PC-9 (cell line): ENCODE results near the gene GALNT1. TPM values are rescaled to one million over a fixed set of nuclear protein-coding genes. Genes with fewer than 3 reads are reported as not detected.

Source experiments
- BruUV-seq: library from RNA; stranded (reverse); fragments of 400-500 nt; replicated peaks from 2 replicates; lab custom pipeline; 2021; lab: Mats Ljungman, UMichigan
- CTCF ChIA-PET: fragments of 300-600 bp; sonication (Branson Sonifier 250); formaldehyde crosslinking; loops from one replicate; lab custom pipeline; 2022; ENCODE audit warnings: antibody characterized with exemption; lab: Charles Lee
- POLR2A ChIA-PET: fragments of 300-600 bp; sonication (Branson Sonifier 250); formaldehyde crosslinking; loops from one replicate; lab custom pipeline; 2022; ENCODE audit warnings: antibody characterized with exemption; ENCODE audit not compliant: unreplicated experiment; lab: Charles Lee
- DNase-seq, 2 experiments: peaks; one replicate each; pipeline versions ENCODE4 v3.0.0 to v3.0.0-alpha.2; 2015 to 2022; ENCODE audit warnings: mixed read lengths in 1 of 2
- H2AFZ ChIP-seq: fragments of 200-600 bp; sonication (generic); 2 replicates; pipeline ENCODE4 v1.8.1; 2017; ENCODE audit warnings: antibody characterized with exemption
- H3F3A ChIP-seq: fragments of 200-600 bp; sonication (generic); 2 replicates; pipeline ENCODE4 v1.8.1; 2017; ENCODE audit warnings: antibody characterized with exemption, mild to moderate bottlenecking, low read depth; ENCODE audit not compliant: insufficient read depth
- H3K27ac ChIP-seq: fragments of 200-600 bp; sonication (generic); 2 replicates; pipeline ENCODE4 v1.6.1; 2016; ENCODE audit warnings: mixed run types
- H3K27me3 ChIP-seq: fragments of 200-600 bp; sonication (generic); 2 replicates; pipeline ENCODE4 v1.6.1; 2016; ENCODE audit warnings: low read depth, mixed run types; ENCODE audit not compliant: insufficient read depth
- H3K36me3 ChIP-seq: fragments of 200-600 bp; sonication (generic); 2 replicates; pipeline ENCODE4 v1.6.1; 2016; ENCODE audit warnings: low read depth, mixed run types
- H3K4me1 ChIP-seq: fragments of 200-600 bp; sonication (generic); replicated peaks from 2 replicates; pipeline ENCODE4 v1.6.1; 2016; ENCODE audit warnings: mixed run types; ENCODE audit not compliant: insufficient read depth
- H3K4me2 ChIP-seq: fragments of 200-600 bp; sonication (generic); 2 replicates; pipeline ENCODE4 v1.6.1; 2017; ENCODE audit warnings: mixed run types
- H3K4me3 ChIP-seq: fragments of 200-600 bp; sonication (generic); 2 replicates; pipeline ENCODE4 v1.6.1; 2016; ENCODE audit warnings: mixed run types
- H3K79me2 ChIP-seq: fragments of 200-600 bp; sonication (generic); 2 replicates; pipeline ENCODE4 v1.6.1; 2017; ENCODE audit warnings: low read depth, mixed run types
- H3K9me2 ChIP-seq: fragments of 200-600 bp; sonication (generic); 2 replicates; pipeline ENCODE4 v1.8.1; 2017; ENCODE audit warnings: mild to moderate bottlenecking; ENCODE audit not compliant: insufficient read depth
- H3K9me3 ChIP-seq: fragments of 200-600 bp; sonication (generic); 2 replicates; pipeline ENCODE4 v1.8.1; 2016; ENCODE audit warnings: low read depth; ENCODE audit not compliant: insufficient read depth
- H4K20me1 ChIP-seq: fragments of 200-600 bp; sonication (generic); 2 replicates; pipeline ENCODE4 v1.8.1; 2017; ENCODE audit not compliant: insufficient read depth
- CTCF ChIP-seq: fragments of 200-600 bp; sonication (generic); conservative IDR thresholded peaks from 2 replicates; pipeline ENCODE4 v1.6.1; 2017; ENCODE audit warnings: mixed run types, antibody characterized with exemption, mild to moderate bottlenecking, moderate library complexity
- EZH2 ChIP-seq: fragments of 200-600 bp; sonication (generic); IDR thresholded peaks from 2 replicates; pipeline ENCODE4 v1.8.0; 2017; ENCODE audit warnings: antibody characterized with exemption, low read depth
- intact Hi-C: fragments of 100-400 bp; cut with micrococcal nuclease; formaldehyde crosslinking; loops from one replicate; pipeline ENCODE4 v1.10.0; 2022; ENCODE audit not compliant: unreplicated experiment
- total RNA-seq: library from RNA; stranded (reverse); gene quantifications from 2 replicates; pipeline ENCODE4 v1.2.3, GENCODE V29; 2021

The GALNT1 gene
- total RNA-seq, 1 experiment from 2014 or later, result 88.9 TPM

GRCh38 chr18:35639296-35639695, 57.8 kb downstream of the GALNT1 start:
- H3K36me3 ChIP-seq, result no peaks in the 10 kb centered on the region; the same call in 1 of the 2 replicates
- H3K4me2 ChIP-seq, result no peak overlapping the region
- TF ChIP-seq EZH2, result no peak
- TF ChIP-seq CTCF, result no peak
- intact Hi-C loops, result no loop called here
- H3K9me3 ChIP-seq, result no peaks in the 10 kb centered on the region
- H3K27ac ChIP-seq, result no peak overlapping the region
- no peak overlapping the region for H2AFZ ChIP-seq
- no peaks in the 10 kb centered on the region for H4K20me1 ChIP-seq
- H3K9me2 ChIP-seq, result no peaks in the 10 kb centered on the region
- no peaks in the 10 kb centered on the region for H3K4me1 ChIP-seq
- ChIA-PET POLR2A (no interaction called here), CTCF (no interaction called here)
- no peaks in the 10 kb centered on the region for H3K27me3 ChIP-seq
- H3K4me3 ChIP-seq, result no peak overlapping the region
- no peaks in the 10 kb centered on the region for H3F3A ChIP-seq
- BruUV-seq, result no TSS peak
- DNase-seq, result no peak
- H3K79me2 ChIP-seq, result no peaks in the 10 kb centered on the region

- ChIA-PET CTCF (interaction anchor here (0.7 kb wide), 1 partner anchor 913 kb away, joined by 3 read pairs; no protein-coding TSS in a partner anchor), POLR2A (no interaction called here)
- H3K4me1 ChIP-seq, result no peaks in the 10 kb centered on the region
- intact Hi-C loops, result no loop called here
- H3K4me2 ChIP-seq, result no peak overlapping the region
- H4K20me1 ChIP-seq, result no peaks in the 10 kb centered on the region
- no peak for TF ChIP-seq EZH2
- no peak for TF ChIP-seq CTCF
- no peak overlapping the region for H2AFZ ChIP-seq
- no peaks in the 10 kb centered on the region for H3K79me2 ChIP-seq
- BruUV-seq, result no TSS peak
- H3K36me3 ChIP-seq, result no peaks in the 10 kb centered on the region
- no peak for DNase-seq
- H3K4me3 ChIP-seq, result no peak overlapping the region
- H3K27ac ChIP-seq, result no peak overlapping the region
- no peaks in the 10 kb centered on the region for H3K9me2 ChIP-seq
- H3F3A ChIP-seq, result no peaks in the 10 kb centered on the region
- no peaks in the 10 kb centered on the region for H3K27me3 ChIP-seq
- no peaks in the 10 kb centered on the region for H3K9me3 ChIP-seq
Measured at GRCh38 chr18:35641467-35641866, 59.9 kb downstream of the GALNT1 start.

GRCh38 chr18:35641916-35642315, 60.4 kb downstream of the GALNT1 start:
- H3K4me2 ChIP-seq, result no peak overlapping the region
- no peaks in the 10 kb centered on the region for H3F3A ChIP-seq
- H3K9me3 ChIP-seq, result no peaks in the 10 kb centered on the region
- no peak for TF ChIP-seq CTCF
- TF ChIP-seq EZH2, result no peak
- no peaks in the 10 kb centered on the region for H4K20me1 ChIP-seq
- no peak overlapping the region for H2AFZ ChIP-seq
- ChIA-PET POLR2A (no interaction called here), CTCF (no interaction called here)
- H3K9me2 ChIP-seq, result no peaks in the 10 kb centered on the region
- no peaks in the 10 kb centered on the region for H3K27me3 ChIP-seq
- H3K27ac ChIP-seq, result no peak overlapping the region
- H3K4me3 ChIP-seq, result no peak overlapping the region
- H3K36me3 ChIP-seq, result no peaks in the 10 kb centered on the region
- no peak for DNase-seq
- H3K4me1 ChIP-seq, result no peaks in the 10 kb centered on the region
- intact Hi-C loops, result no loop called here
- no TSS peak for BruUV-seq
- H3K79me2 ChIP-seq, result no peaks in the 10 kb centered on the region
